Measurements from ENCODE around the gene NAT14.

The NAT14 gene

DNA sequence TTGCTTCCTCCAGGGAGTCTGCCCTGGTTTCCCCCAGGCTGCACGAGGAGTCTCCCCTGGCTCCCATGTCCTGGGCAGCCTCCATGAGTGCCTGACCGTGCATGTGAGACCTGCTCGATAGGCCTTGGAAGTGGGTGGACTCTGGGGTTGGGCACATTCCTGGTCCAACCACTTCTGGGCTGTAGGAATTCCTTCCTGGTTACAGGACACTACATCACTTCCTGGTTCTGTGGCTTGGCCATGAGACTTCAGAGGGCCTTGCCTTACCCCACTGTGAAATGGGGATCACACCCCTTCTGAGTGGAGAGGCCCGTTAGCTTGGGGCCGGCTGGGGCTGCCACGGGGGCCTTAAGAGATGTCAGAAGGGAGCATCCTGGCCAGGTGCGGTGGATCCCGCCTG, 12.5 kb upstream of the NAT14 start:
- no peak for DNase-seq

- DNase-seq: no peak
Observed at GRCh38 chr19:55473225-55474012, 11.6 kb upstream of the NAT14 start.

DNA sequence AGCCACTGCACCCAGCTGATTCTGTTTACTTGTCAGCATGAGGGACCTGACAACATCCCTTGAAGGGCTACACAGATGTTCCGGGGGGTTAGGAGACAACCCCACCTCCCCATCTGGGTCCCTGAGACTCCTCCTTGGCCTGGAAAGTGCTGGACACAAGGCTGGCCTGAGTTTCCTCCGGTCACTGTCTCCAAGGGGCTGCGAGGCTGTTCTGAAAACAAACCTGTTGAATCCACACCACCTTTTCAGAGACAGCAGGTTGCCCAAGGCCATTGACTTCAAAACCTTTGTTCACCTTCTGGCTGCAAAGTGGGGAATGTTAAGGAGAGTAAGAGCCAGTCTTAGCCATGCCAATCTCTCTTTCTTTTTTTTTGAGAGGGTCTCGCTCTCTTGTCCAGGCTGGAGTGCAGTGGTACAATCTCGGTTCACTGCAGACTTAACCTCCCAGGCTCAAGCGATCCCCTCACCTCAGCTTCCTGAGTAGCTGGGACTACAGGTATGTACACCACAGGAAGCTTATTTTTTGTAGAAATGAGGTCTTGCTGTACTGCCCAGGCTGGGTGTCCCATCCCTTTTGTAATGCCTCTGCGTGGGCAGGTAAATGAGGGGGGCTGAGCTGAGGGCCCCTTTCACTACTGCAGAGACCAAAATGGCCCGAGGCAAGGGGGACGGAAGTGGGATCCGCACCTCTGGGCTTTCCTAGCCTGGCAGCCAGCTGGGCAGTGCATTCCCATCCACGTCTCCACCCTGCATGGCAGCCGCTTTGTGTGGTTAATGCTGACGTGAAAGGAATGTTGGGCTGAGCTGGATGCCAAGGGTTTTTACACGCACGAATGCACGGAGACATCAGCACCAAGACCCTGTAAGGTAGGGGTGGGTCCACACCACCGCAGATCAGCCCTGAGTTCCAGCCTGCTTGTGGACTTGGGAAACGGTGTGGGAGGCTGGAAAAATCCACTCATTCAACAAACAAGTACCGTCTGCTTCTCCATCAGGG, 10.4 kb upstream of the NAT14 start:
- DNase-seq: no peak

DNA sequence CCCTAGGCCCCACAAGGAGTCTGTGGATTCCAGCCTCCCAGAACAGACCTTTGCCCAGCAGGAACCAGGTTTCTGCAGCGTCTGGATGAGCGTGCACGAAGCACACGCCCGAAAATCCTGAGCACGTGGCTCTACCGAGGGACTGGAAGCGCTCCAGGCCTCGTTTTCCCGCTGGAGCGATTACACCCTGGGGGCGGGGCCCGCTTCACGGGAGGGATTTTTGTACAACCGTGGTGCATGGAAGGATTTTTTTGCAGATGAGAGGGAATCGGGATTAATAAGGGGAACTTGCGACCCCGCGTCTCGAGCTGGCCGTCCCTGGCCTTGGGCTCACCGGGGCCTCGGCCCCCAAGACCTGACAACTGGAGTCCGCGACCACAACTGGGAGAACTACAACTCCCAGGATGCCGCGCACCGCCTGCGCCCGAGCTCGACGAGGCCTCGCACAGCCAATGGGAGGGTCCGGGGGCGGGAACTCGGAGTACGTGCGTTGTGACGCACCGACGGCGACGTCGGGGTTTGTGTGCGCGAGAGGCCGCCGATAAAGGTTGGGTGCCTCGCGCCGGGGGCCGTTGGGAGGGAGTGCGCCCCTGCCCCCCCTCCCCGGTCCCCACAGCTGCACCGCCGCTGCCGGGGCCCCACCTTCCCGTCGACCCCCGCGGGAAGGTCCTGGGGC, 8.8 kb upstream of the NAT14 start, which contains the start of gene ZNF628:
Gene ZNF628 (plus strand): TSS at position 518 of the 676 bp plus-strand sequence. CDS start 3,294 bp downstream, outside the sequence.
- peak; percentile 96 for DNase-seq

DNA sequence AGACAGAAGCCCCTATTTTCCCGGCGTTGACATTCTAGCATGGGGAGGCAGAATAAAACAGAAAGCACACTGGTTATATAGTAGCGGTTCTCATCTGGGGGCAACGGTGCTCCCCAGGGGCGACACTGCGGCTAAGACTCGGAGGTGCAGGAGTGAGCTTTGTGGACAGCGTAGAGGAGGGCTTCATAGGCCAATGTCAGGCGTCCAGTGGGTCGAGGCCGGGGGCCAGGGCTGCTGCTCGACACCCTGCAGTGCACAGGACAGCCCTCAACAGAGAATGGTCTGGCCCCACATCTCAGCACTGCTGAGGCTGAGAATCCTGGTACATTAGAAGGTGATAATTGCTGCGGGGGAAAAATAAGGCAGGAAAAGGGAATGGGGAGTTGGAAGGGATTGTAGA, 7.1 kb upstream of the NAT14 start:
- DNase-seq: no peak

GRCh38 chr19:55478364-55478763, 6.6 kb upstream of the NAT14 start:
- DNase-seq: no peak

GRCh38 chr19:55479045-55479444, 5.9 kb upstream of the NAT14 start:
- no peak for DNase-seq

- no peak for DNase-seq
Observed at GRCh38 chr19:55479451-55480230, 5.3 kb upstream of the NAT14 start.

DNA sequence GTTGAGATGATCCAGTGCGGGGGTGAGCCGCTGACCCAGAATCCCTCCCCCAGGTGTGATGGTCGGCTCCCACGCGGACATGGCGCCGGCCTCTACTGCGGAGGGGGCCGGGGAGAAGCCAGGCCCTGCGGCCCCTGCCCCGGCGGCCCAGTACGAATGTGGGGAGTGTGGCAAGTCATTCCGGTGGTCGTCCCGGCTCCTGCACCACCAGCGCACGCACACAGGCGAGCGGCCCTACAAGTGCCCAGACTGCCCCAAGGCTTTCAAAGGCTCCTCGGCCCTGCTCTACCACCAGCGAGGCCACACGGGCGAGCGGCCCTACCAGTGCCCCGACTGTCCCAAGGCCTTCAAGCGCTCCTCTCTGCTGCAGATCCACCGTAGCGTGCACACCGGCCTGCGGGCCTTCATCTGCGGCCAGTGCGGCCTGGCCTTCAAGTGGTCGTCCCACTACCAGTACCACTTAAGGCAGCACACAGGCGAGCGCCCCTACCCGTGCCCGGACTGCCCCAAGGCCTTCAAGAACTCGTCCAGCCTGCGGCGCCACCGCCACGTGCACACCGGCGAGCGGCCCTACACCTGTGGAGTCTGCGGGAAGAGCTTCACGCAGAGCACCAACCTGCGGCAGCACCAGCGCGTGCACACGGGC, 3.7 kb upstream of the NAT14 start:
- no peak for DNase-seq

GRCh38 chr19:55481794-55482155, 3.2 kb upstream of the NAT14 start:
- DNase-seq: no peak

DNA sequence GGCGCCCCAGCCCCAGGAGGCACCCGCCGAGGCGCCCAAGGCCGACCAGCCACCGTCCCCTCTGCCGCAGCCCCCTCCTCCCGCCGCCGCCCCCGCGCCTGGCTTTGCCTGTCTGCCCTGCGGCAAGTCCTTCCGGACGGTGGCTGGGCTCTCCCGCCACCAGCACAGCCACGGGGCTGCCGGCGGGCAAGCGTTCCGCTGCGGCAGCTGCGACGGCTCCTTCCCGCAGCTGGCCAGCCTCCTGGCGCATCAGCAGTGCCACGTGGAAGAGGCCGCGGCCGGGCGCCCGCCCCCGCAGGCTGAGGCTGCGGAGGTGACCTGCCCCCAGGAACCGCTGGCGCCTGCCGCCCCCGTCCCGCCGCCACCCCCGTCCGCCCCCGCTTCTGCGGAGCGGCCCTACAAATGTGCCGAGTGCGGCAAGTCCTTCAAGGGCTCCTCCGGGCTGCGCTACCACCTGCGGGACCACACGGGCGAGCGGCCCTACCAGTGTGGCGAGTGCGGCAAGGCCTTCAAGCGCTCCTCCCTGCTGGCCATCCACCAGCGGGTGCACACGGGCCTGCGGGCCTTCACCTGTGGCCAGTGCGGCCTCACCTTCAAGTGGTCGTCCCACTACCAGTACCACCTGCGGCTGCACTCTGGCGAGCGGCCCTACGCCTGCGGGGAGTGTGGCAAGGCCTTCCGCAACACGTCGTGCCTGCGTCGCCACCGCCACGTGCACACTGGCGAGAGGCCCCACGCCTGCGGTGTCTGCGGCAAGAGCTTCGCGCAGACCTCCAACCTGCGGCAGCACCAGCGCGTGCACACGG, 2.6 kb upstream of the NAT14 start:
- DNase-seq: no peak

DNA sequence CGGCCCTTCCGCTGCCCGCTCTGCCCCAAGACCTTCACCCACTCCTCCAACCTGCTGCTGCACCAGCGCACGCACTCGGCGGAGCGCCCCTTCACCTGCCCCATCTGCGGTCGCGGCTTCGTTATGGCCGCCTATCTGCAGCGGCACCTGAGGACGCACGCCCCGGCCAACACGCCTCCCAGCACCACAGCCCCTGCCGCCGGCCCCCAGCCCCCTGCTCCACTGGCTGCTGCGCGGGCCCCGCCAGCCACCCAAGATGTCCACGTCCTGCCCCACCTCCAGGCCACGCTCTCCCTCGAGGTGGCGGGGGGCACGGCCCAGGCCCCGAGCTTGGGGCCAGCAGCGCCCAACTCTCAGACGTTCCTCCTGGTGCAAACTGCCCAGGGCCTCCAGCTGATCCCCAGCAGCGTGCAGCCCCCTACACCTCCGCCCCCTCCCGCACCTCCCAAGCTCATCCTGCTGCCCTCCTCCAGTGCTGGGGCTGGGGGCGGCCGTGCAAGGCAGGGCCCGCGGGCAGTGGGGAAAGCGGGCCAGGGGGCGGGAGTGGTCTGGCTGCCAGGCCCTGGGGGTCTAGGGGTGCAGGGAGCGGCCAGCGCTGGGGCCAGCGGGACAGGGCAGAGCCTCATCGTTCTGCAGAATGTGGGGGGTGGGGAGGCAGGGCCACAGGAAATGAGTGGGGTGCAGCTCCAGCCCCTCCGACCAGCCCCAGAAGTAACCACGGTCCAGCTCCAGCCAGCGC, 1.9 kb upstream of the NAT14 start:
- DNase-seq: no peak

DNA sequence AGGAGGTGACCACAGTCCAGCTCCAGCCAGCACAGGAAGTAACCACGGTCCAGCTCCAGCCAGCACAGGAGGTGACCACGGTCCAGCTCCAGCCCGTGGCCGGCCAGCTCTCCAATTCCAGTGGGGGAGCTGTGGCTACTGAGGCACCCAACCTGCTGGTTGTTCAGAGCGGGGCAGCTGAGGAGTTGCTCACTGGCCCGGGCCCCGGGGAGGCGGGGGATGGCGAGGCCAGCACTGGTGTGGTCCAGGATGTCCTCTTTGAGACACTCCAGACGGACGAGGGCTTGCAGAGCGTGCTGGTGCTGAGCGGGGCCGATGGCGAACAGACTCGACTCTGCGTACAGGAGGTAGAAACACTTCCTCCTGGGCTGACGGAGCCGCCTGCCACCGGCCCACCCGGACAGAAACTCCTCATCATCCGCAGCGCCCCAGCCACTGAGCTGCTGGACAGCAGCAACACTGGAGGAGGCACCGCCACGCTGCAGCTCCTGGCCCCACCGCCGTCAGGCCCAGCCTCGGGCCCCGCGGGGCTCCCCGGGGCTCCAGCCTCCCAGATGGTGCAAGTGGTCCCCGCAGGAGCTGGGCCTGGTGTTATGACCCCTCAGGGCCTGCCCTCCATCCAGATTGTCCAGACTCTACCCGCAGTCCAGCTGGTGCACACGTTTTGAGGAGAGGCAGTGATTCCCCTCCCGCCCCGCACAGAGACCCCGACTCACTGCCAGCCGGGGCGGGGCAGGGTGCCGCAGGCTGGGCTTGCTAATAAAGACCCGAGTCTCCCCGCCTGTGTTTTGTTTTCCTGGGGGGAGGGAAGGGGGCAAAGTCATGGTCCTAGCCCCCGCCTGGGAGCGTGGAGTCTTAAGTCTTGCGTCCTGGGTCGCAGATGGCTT, 1.0 kb upstream of the NAT14 start:
- no peak for DNase-seq

DNA sequence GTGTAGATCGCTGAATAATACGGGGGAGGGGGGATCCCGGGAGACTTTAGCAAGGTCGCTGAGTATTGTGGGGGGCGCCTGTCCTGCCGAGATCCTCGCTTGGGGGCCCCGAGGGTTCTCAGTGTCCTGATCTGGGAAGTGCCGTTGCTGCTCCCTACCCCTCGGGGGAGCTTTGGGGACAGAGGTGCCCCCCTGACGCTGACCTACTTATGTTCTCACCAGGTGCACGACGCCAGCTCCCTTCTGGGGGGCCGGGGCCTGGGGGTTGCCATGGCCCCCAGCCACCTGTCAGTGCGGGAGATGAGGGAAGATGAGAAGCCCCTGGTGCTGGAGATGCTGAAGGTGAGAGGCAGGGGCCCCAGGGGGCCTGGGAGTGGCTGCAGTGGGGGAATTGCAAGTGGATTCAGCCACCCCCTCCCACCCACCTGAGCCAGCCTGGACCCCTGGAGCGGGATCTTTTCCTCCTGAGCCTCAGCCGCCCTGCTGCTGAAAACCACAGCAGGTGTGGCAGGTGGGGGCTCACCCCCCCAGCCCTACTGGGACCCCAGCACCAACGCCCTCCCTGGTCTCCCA, 537 bp downstream of the NAT14 start:
- DNase-seq: no peak

GRCh38 chr19:55486043-55486970, 1.3 kb downstream of the NAT14 start:
- no peak for DNase-seq

DNA sequence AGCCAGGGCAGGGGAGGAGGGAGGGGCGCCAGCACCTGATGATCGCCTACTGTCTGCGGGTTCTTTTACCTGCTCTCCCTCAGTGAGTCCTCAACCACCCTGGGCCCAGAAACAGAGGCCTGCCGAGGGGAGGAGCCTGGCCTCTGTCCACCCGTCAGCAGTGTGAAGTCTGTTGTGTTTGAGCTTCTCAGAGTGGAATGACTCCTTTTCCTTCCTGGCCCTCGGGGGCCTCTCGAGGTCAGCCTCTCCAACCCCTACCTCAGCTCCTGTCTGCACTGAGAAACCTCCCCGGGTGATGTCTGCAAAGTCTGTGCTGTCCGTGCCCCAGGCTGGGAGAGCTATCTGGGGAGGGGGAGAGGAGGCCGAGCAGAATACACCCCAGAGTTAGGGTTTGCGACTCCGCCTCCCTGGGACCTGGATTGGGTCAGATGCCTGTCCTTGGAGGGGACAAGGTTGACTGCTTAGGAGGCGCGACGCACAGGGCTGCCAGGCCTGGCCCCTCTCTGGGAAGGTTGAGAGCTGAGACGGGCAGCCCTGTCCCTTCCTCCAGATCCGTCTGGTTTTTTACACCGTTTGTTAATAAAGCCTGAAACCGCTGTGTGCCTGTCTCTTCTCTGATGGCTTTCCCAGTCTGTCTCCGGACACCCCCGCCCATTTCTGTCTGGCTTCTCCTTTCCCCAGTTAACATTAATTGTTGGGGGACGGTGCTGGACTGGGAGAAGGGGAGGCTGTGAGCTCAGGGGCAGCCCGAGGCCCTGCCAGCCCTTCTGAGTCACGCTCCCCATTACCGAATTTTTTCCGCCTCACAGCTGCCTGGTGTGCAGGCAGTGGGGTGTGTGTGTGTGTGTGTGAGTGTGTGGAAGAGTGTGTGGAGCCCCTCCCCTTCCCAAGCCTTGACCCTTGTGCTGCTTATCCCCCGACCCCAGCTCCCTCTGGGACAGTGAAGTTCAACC, 2.3 kb downstream of the NAT14 start:
- no peak for DNase-seq

All from central memory CD4-positive, alpha-beta T cell (primary cell).